A673 (cell line): ENCODE data around the gene EDN1. TPM values are rescaled to one million over a fixed set of nuclear protein-coding genes. Genes with fewer than 3 reads are reported as not detected.

Experiments used
- BruUV-seq: library from RNA; stranded (reverse); fragments of 400-500 nt; replicated peaks from 2 replicates; lab custom pipeline; 2021; lab: Mats Ljungman, UMichigan
- CTCF ChIA-PET: fragments of 300-600 bp; sonication (Branson Sonifier 250); formaldehyde crosslinking; loops from one replicate; lab custom pipeline; 2022; ENCODE audit warnings: antibody characterized with exemption; lab: Charles Lee
- POLR2A ChIA-PET: fragments of 300-600 bp; sonication (Branson Sonifier 250); formaldehyde crosslinking; loops from one replicate; lab custom pipeline; 2022; ENCODE audit warnings: antibody characterized with exemption; ENCODE audit not compliant: low non-redundant PET; lab: Charles Lee
- DNase-seq: peaks from one replicate; pipeline ENCODE4 v3.0.0-alpha.2; 2015; ENCODE audit warnings: low spot score
- H3K27ac ChIP-seq: fragments of 200-600 bp; sonication (generic); 2 replicates; pipeline ENCODE4 v1.5.1; 2016; ENCODE audit warnings: mixed run types, low read depth, mild to moderate bottlenecking, mixed read lengths, antibody characterized with exemption, low read length; ENCODE audit not compliant: poor library complexity, severe bottlenecking
- H3K27me3 ChIP-seq: fragments of 200-600 bp; sonication (generic); replicated peaks from 2 replicates; pipeline ENCODE4 v1.6.1; 2017; ENCODE audit warnings: mixed run types, low read depth, mild to moderate bottlenecking, mixed read lengths, antibody characterized with exemption, low read length; ENCODE audit not compliant: insufficient read depth, poor library complexity
- H3K36me3 ChIP-seq: fragments of 200-600 bp; sonication (generic); 2 replicates; pipeline ENCODE4 v1.6.1; 2016; ENCODE audit warnings: mixed run types, mild to moderate bottlenecking, mixed read lengths, antibody characterized with exemption, low read length; ENCODE audit not compliant: insufficient read depth, poor library complexity, severe bottlenecking
- H3K4me1 ChIP-seq: fragments of 200-600 bp; sonication (generic); 2 replicates; pipeline ENCODE4 v1.6.1; 2017; ENCODE audit warnings: mixed run types, mild to moderate bottlenecking, mixed read lengths, antibody characterized with exemption, low read length; ENCODE audit not compliant: insufficient read depth, poor library complexity, severe bottlenecking
- H3K4me3 ChIP-seq: fragments of 200-600 bp; sonication (generic); 2 replicates; pipeline ENCODE4 v1.5.1; 2016; ENCODE audit warnings: low read depth, mixed run types, mild to moderate bottlenecking, mixed read lengths, low read length; ENCODE audit not compliant: poor library complexity, severe bottlenecking
- H3K9me3 ChIP-seq: fragments of 200-600 bp; sonication (generic); 2 replicates; pipeline ENCODE4 v1.6.1; 2016; ENCODE audit warnings: mixed run types, low read depth, mild to moderate bottlenecking, mixed read lengths, antibody characterized with exemption, low read length; ENCODE audit not compliant: poor library complexity, severe bottlenecking
- CTCF ChIP-seq: fragments of 300-800, 200-600 bp; sonication (generic); conservative IDR thresholded peaks from 2 replicates; pipeline ENCODE4 v1.5.1; 2017; ENCODE audit warnings: low read depth, mild to moderate bottlenecking, antibody characterized with exemption, low read length, moderate library complexity, mixed read lengths
- EZH2 ChIP-seq: fragments of 200-600 bp; sonication (generic); IDR thresholded peaks from 2 replicates; pipeline ENCODE4 v1.6.1; 2017; ENCODE audit warnings: borderline replicate concordance, low read depth, mild to moderate bottlenecking, mixed read lengths, antibody characterized with exemption, low read length; ENCODE audit not compliant: poor library complexity, severe bottlenecking
- intact Hi-C: fragments of 100-400 bp; cut with micrococcal nuclease; formaldehyde crosslinking; loops from one replicate; pipeline ENCODE4 v1.10.0; 2022; ENCODE audit not compliant: unreplicated experiment
- total RNA-seq: library from RNA; stranded (reverse); gene quantifications from 2 replicates; pipeline ENCODE4 v1.2.3, GENCODE V29; 2021

Gene EDN1
- total RNA-seq, 1 experiment from 2014 or later: not detected

- Histone ChIP-seq H3K27ac (no peak overlapping the region), H3K4me1 (no peaks in the 10 kb centered on the region), H3K36me3 (no peaks in the 10 kb centered on the region), H3K4me3 (no peak overlapping the region), H3K27me3 (peaks cover 16% of the 10 kb centered on the region), H3K9me3 (no peaks in the 10 kb centered on the region)
- intact Hi-C loops: no loop called here
- TF ChIP-seq EZH2: no peak
- TF ChIP-seq CTCF: no peak
- BruUV-seq: no TSS peak
- CTCF ChIA-PET: no interaction called here
- no peak for DNase-seq
- POLR2A ChIA-PET: no interaction called here
Observed at GRCh38 chr6:12339022-12339421, 48.9 kb downstream of the EDN1 start.

GRCh38 chr6:12339808-12340487 is 49.8 kb downstream of the EDN1 start:
- H3K9me3 ChIP-seq: no peaks in the 10 kb centered on the region
- no peaks in the 10 kb centered on the region for H3K4me1 ChIP-seq
- no peak for DNase-seq
- CTCF ChIA-PET: no interaction called here
- no peak overlapping the region for H3K27ac ChIP-seq
- TF ChIP-seq EZH2: no peak
- TF ChIP-seq CTCF: no peak
- no TSS peak for BruUV-seq
- intact Hi-C loops: no loop called here
- no peaks in the 10 kb centered on the region for H3K36me3 ChIP-seq
- H3K4me3 ChIP-seq: no peak overlapping the region
- H3K27me3 ChIP-seq: peaks cover 16% of the 10 kb centered on the region
- POLR2A ChIA-PET: no interaction called here

DNA sequence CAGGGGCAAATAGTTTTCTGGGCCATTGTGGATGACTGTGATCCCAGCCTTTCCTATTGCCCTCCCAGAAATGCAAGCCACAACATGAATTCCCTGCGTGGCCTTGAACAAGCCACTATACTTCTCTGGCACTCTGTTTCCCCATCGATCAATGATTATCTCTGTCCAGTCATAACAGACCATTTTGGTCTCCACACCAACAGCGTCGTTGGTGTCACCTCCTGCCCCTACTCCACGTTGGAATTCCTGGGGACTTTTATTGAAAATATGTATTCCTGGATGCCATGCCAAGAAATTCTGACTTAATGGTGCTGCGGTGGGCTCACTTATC is 50.3 kb downstream of the EDN1 start:
- ChIA-PET CTCF (no interaction called here), POLR2A (no interaction called here)
- no peaks in the 10 kb centered on the region for H3K36me3 ChIP-seq
- no peaks in the 10 kb centered on the region for H3K9me3 ChIP-seq
- intact Hi-C loops: no loop called here
- no peak overlapping the region for H3K4me3 ChIP-seq
- H3K27me3 ChIP-seq: peaks cover 16% of the 10 kb centered on the region
- BruUV-seq: no TSS peak
- H3K27ac ChIP-seq: no peak overlapping the region
- no peak for DNase-seq
- no peaks in the 10 kb centered on the region for H3K4me1 ChIP-seq
- TF ChIP-seq EZH2: no peak

- POLR2A ChIA-PET: no interaction called here
- no peak overlapping the region for H3K27ac ChIP-seq
- no peak overlapping the region for H3K4me3 ChIP-seq
Observed at GRCh38 chr6:12342664-12343063, 52.5 kb downstream of the EDN1 start.

More at GRCh38 chr6:12342664-12343063, 52.5 kb downstream of the EDN1 start:
- intact Hi-C loops: no loop called here
- no peaks in the 10 kb centered on the region for H3K9me3 ChIP-seq
- DNase-seq: no peak
- no peaks in the 10 kb centered on the region for H3K4me1 ChIP-seq
- CTCF ChIA-PET: no interaction called here
- no peaks in the 10 kb centered on the region for H3K36me3 ChIP-seq
- H3K27me3 ChIP-seq: peaks cover 16% of the 10 kb centered on the region
- BruUV-seq: no TSS peak
- TF ChIP-seq EZH2: no peak
- no peak for TF ChIP-seq CTCF
